ENCODE measurements around the gene HOXA13. TPM values are rescaled to one million over a fixed set of nuclear protein-coding genes. Genes with fewer than 3 reads are reported as not detected.

HOXA13 gene
- total and polyA plus RNA-seq, 2 donors (not counting 1 experiment from before 2014, with no cell fraction given), result not detected

- no peak overlapping the region for H3K27ac ChIP-seq (ENCODE audit: low read length in 2 of 2)
- POLR2A ChIA-PET, result no interaction called here
- Mint-ChIP-seq H3K27ac (no peak overlapping the region), H3K4me3 (no peak overlapping the region), H3K4me1 (peaks cover 16% of the 10 kb centered on the region), H3K27me3 (peaks cover 65% of the 10 kb centered on the region), H3K9me3 (ENCODE audit: insufficient read depth) (no peaks in the 10 kb centered on the region)
- H2AFZ ChIP-seq (ENCODE audit: insufficient read depth, low read depth, low read length, poor library complexity, severe bottlenecking), result no peak overlapping the region
- H4K20me1 ChIP-seq (ENCODE audit: control insufficient read depth, insufficient read depth, low read length, poor library complexity, severe bottlenecking), result no peaks in the 10 kb centered on the region
- intact Hi-C loops (cut with micrococcal nuclease), result no loop called here
- peaks cover 0 to 96% (median 77%) of the 10 kb centered on the region in 4 experiments for H3K27me3 ChIP-seq (replicated peaks in 1 of 4; ENCODE audit: control extremely low read depth in 1 of 4, control insufficient read depth in 3 of 4, insufficient read depth in 4 of 4, low read length in 3 of 4)
- no peak overlapping the region for H3K4me2 ChIP-seq (replicated peaks; ENCODE audit: low read depth, low read length, poor library complexity, severe bottlenecking)
- TF ChIP-seq EZH2 (IDR thresholded peaks at IDR 0.05; ENCODE audit: borderline replicate concordance, insufficient read depth, low read depth, low read length, poor library complexity, severe bottlenecking), result no peak
- no peak for TF ChIP-seq CTCF (IDR thresholded peaks at IDR 0.05)
- no peaks in the 10 kb centered on the region for H3K36me3 ChIP-seq (replicated peaks in 1 of 2; ENCODE audit: control extremely low read depth in 1 of 2, control insufficient read depth in 1 of 2, extremely low read depth in 1 of 2, insufficient read depth in 2 of 2, low read length in 1 of 2)
- no peak overlapping the region for H3K9ac ChIP-seq (ENCODE audit: low read length)
- ATAC-seq (ENCODE audit: low read depth), result no peak
- 85% methylated on average over 11 of the region's 14 CpGs for WGBS (ENCODE audit: insufficient coverage)
- DNase-seq, result no peak
- no peak overlapping the region for H3K4me3 ChIP-seq (ENCODE audit: control extremely low read depth in 1 of 5, extremely low read depth in 1 of 5, insufficient read depth in 1 of 5, low read depth in 2 of 5, low read length in 4 of 5)
- no peaks in the 10 kb centered on the region for H3K79me2 ChIP-seq (ENCODE audit: control insufficient read depth, insufficient read depth, low read length)
- CTCF ChIA-PET, result interaction anchor here (0.6 to 2.7 kb wide), 11 partner anchors 10 to 1286 kb away, joined by 3 to 15 read pairs (median 4); no protein-coding TSS in a partner anchor
- peaks cover 28 to 42% of the 10 kb centered on the region in 2 donors for H3K4me1 ChIP-seq (ENCODE audit: control insufficient read depth in 2 of 2, insufficient read depth in 2 of 2, low read length in 2 of 2)
- peaks cover 0 to 55% (median 0%) of the 10 kb centered on the region in 3 donors for H3K9me3 ChIP-seq (ENCODE audit: control extremely low read depth in 1 of 3, control insufficient read depth in 2 of 3, insufficient read depth in 1 of 3, low read length in 2 of 3)
Observed at GRCh38 chr7:27179030-27179429, 20.9 kb downstream of the HOXA13 start.

- TF ChIP-seq EZH2 (IDR thresholded peaks at IDR 0.05; ENCODE audit: borderline replicate concordance, insufficient read depth, low read depth, low read length, poor library complexity, severe bottlenecking) (no peak), CTCF (IDR thresholded peaks at IDR 0.05) (no peak)
- H3K9me3 Mint-ChIP-seq (ENCODE audit: insufficient read depth), result no peaks in the 10 kb centered on the region
- no peak overlapping the region for H3K27ac Mint-ChIP-seq
- Histone ChIP-seq H2AFZ (ENCODE audit: insufficient read depth, low read depth, low read length, poor library complexity, severe bottlenecking) (no peak overlapping the region), H3K79me2 (ENCODE audit: control insufficient read depth, insufficient read depth, low read length) (no peaks in the 10 kb centered on the region), H3K9me3 (ENCODE audit: control extremely low read depth in 1 of 3, control insufficient read depth in 2 of 3, insufficient read depth in 1 of 3, low read length in 2 of 3) (peaks cover 0 to 50% (median 0%) of the 10 kb centered on the region in 3 donors), H3K27ac (ENCODE audit: low read length in 2 of 2) (no peak overlapping the region), H3K4me1 (ENCODE audit: control insufficient read depth in 2 of 2, insufficient read depth in 2 of 2, low read length in 2 of 2) (peaks cover 23 to 40% of the 10 kb centered on the region in 2 donors), H3K27me3 (replicated peaks in 1 of 4; ENCODE audit: control extremely low read depth in 1 of 4, control insufficient read depth in 3 of 4, insufficient read depth in 4 of 4, low read length in 3 of 4) (peaks cover 0 to 94% (median 73%) of the 10 kb centered on the region in 4 experiments), H3K4me2 (replicated peaks; ENCODE audit: low read depth, low read length, poor library complexity, severe bottlenecking) (no peak overlapping the region), H3K9ac (ENCODE audit: low read length) (no peak overlapping the region), H4K20me1 (ENCODE audit: control insufficient read depth, insufficient read depth, low read length, poor library complexity, severe bottlenecking) (no peaks in the 10 kb centered on the region), H3K4me3 (ENCODE audit: control extremely low read depth in 1 of 5, extremely low read depth in 1 of 5, insufficient read depth in 1 of 5, low read depth in 2 of 5, low read length in 4 of 5) (no peak overlapping the region), H3K36me3 (replicated peaks in 1 of 2; ENCODE audit: control extremely low read depth in 1 of 2, control insufficient read depth in 1 of 2, extremely low read depth in 1 of 2, insufficient read depth in 2 of 2, low read length in 1 of 2) (no peaks in the 10 kb centered on the region)
- peaks cover 60% of the 10 kb centered on the region for H3K27me3 Mint-ChIP-seq
- CTCF ChIA-PET, result interaction anchor here (0.6 to 2.7 kb wide), 9 partner anchors 16 to 1286 kb away, joined by 3 to 15 read pairs (median 4); no protein-coding TSS in a partner anchor
- WGBS (ENCODE audit: insufficient coverage), result 93% methylated on average over 4 of the region's 6 CpGs
- DNase-seq (no peak), ATAC-seq (ENCODE audit: low read depth) (no peak)
- POLR2A ChIA-PET, result no interaction called here
- peaks cover 11% of the 10 kb centered on the region for H3K4me1 Mint-ChIP-seq
- H3K4me3 Mint-ChIP-seq, result no peak overlapping the region
- intact Hi-C loops (cut with micrococcal nuclease), result no loop called here
Observed at GRCh38 chr7:27178366-27178765, 21.5 kb downstream of the HOXA13 start.
